Measurements from ENCODE around the gene KRTAP4-5.
"Not testable (repeated sequence)": the region's sequence is repeated elsewhere in the genome, so short reads cannot be mapped to it uniquely, and the experiment has no call there.

KRTAP4-5 gene

DNA sequence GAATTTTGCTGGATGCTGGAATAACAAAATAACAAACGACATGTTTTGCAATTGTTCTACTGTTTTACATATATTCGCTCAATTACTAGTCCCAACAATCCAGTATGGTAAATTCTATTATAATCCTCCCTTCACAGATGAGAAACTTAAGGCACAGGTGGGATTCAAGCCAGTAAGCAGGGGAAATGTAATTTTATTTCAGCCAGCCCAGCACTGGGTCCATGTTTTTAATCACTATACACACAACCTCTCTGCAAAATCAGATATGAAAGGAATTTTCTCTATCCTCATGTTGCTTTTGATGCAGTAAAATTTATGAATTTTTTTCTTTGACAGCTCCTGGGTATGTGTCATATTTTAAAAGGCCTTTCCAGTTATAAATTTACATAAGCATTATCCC is 4.4 kb downstream of the KRTAP4-5 start:
- H3K27ac ChIP-seq: no peak overlapping the region
- no peak for TF ChIP-seq ZFX (IDR thresholded peaks at IDR 0.05; ENCODE audit: borderline replicate concordance)

- TF ChIP-seq CTCF (IDR thresholded peaks at IDR 0.05) (no peak), ZFX (IDR thresholded peaks at IDR 0.05; ENCODE audit: borderline replicate concordance) (no peak)
- no peak overlapping the region for H3K27ac ChIP-seq
Observed at GRCh38 chr17:41144846-41145245, 4.8 kb downstream of the KRTAP4-5 start.

- TF ChIP-seq ZFX (IDR thresholded peaks at IDR 0.05; ENCODE audit: borderline replicate concordance) (no peak), CTCF (IDR thresholded peaks at IDR 0.05) (no peak)
- H3K27ac ChIP-seq: no peak overlapping the region
Observed at GRCh38 chr17:41141361-41141760, 8.3 kb downstream of the KRTAP4-5 start.

GRCh38 chr17:41140360-41141131 is 9.1 kb downstream of the KRTAP4-5 start, which contains the start of gene KRTAP4-6:
Gene KRTAP4-6, minus strand, starts transcription at chr17:41140544. Its CDS starts 57 bp downstream, at chr17:41140487.
- TF ChIP-seq ZFX (IDR thresholded peaks at IDR 0.05; ENCODE audit: borderline replicate concordance): no peak
- TF ChIP-seq CTCF (IDR thresholded peaks at IDR 0.05): no peak
- no peak within 1 kb of the TSS for H3K27ac ChIP-seq

GRCh38 chr17:41139865-41140264 is 9.8 kb downstream of the KRTAP4-5 start:
- not testable (repeated sequence) for H3K27ac ChIP-seq

GRCh38 chr17:41133880-41134735 is 15.5 kb downstream of the KRTAP4-5 start:
- TF ChIP-seq CTCF (IDR thresholded peaks at IDR 0.05) (no peak), ZFX (IDR thresholded peaks at IDR 0.05; ENCODE audit: borderline replicate concordance) (no peak)
- H3K27ac ChIP-seq: no peak overlapping the region

DNA sequence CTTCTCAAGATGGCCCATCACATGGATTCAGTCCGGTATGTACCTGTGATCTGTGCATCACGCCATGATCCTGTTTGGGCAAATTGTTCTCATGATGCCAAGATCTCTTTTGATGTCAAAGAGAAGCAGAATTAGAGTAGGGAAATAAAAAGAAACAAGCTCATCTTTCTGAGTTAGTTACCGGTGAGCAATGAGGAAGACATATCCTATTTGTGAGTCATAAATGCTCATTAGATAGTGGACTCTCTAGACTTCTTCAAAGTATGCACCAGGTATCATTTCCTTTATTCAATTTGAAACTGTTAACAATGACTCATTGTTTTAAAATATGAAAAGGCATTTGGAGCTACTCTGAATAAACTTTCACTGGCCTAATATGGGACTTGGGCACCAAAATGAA is 17.6 kb downstream of the KRTAP4-5 start:
- TF ChIP-seq ZFX (IDR thresholded peaks at IDR 0.05; ENCODE audit: borderline replicate concordance) (no peak), CTCF (IDR thresholded peaks at IDR 0.05) (no peak)

DNA sequence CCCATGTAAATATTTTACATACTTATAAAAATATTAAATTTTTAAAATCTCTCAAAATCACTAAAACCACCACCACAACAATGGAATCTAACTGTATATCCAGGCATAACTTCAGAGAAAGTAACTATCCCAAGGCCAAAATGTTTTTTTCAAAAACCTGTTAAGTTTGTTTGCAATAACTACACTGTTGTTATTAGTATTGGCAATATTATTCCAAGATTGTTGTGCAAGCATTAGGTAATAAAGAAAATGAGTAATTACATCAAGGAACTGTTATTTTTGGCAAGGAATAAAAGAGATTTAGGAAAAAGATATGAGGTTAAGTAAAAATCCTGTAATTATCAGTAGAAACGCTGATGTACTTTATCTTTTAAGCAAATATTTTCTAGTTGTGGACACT is 22.3 kb downstream of the KRTAP4-5 start:
- TF ChIP-seq CTCF (IDR thresholded peaks at IDR 0.05) (no peak), ZFX (IDR thresholded peaks at IDR 0.05; ENCODE audit: borderline replicate concordance) (no peak)

More for the DNA sequence above, 17.6 kb downstream of the KRTAP4-5 start:
- H3K27ac ChIP-seq: no peak overlapping the region

More for the DNA sequence above, 22.3 kb downstream of the KRTAP4-5 start:
- no peak overlapping the region for H3K27ac ChIP-seq
